ENCODE results near the gene ECE2.

Gene ECE2

GRCh38 chr3:184314700-184315542 lies 39.1 kb downstream of the ECE2 start:
- H3K9ac ChIP-seq (ENCODE audit: low read length): peak overlapping the region; percentile 96
- peak; percentile 67 for DNase-seq
- H3F3A ChIP-seq (ENCODE audit: insufficient read depth, low read length): peaks cover 13% of the 10 kb centered on the region
- TF ChIP-seq EZH2 (optimal IDR thresholded peaks at IDR 0.05; ENCODE audit: low read depth, low read length): no peak
- no peak for TF ChIP-seq EZH2phosphoT487 (IDR thresholded peaks at IDR 0.05; ENCODE audit: low read length)
- H2AFZ ChIP-seq (ENCODE audit: low read length): no peak overlapping the region
- peak overlapping the region; percentile 95 for H3K4me3 ChIP-seq (ENCODE audit: low read length)
- H3K4me2 ChIP-seq (ENCODE audit: low read depth, low read length): peak overlapping the region; percentile 77
- no peaks in the 10 kb centered on the region for H3K27me3 ChIP-seq (replicated peaks; ENCODE audit: insufficient read depth, low read length)
- H3K9me3 ChIP-seq (replicated peaks; ENCODE audit: insufficient read depth, low read length): no peaks in the 10 kb centered on the region
- peak overlapping the region; percentile 60; the same call in 1 of the 2 replicates for H3K27ac ChIP-seq (ENCODE audit: low read length)
- H3K79me2 ChIP-seq (ENCODE audit: low read length): peaks cover 53% of the 10 kb centered on the region
- peaks cover 9% of the 10 kb centered on the region; the same call in 1 of the 2 replicates for H3K4me1 ChIP-seq (ENCODE audit: low read length)
- H3K9me2 ChIP-seq (replicated peaks; ENCODE audit: insufficient read depth, low read length): no peaks in the 10 kb centered on the region
- H4K20me1 ChIP-seq (ENCODE audit: insufficient read depth, low read length): peaks cover 41% of the 10 kb centered on the region
- peaks cover 9% of the 10 kb centered on the region; the same call in 1 of the 2 replicates for H3K36me3 ChIP-seq (replicated peaks; ENCODE audit: insufficient read depth, low read length)

- peaks cover 46% of the 10 kb centered on the region for H4K20me1 ChIP-seq (ENCODE audit: insufficient read depth, low read length)
- peak overlapping the region; percentile 96 for H3K9ac ChIP-seq (ENCODE audit: low read length)
- peak overlapping the region; percentile 77 for H3K4me2 ChIP-seq (ENCODE audit: low read depth, low read length)
- H3K27ac ChIP-seq (ENCODE audit: low read length): peak overlapping the region; percentile 60; the same call in 1 of the 2 replicates
- no peak overlapping the region for H2AFZ ChIP-seq (ENCODE audit: low read length)
- H3K9me2 ChIP-seq (replicated peaks; ENCODE audit: insufficient read depth, low read length): no peaks in the 10 kb centered on the region
- H3K4me3 ChIP-seq (ENCODE audit: low read length): peak overlapping the region; percentile 95
- TF ChIP-seq EZH2 (optimal IDR thresholded peaks at IDR 0.05; ENCODE audit: low read depth, low read length): no peak
- no peak for TF ChIP-seq CTCF (IDR thresholded peaks at IDR 0.05; ENCODE audit: low read length)
- no peak for TF ChIP-seq EZH2phosphoT487 (IDR thresholded peaks at IDR 0.05; ENCODE audit: low read length)
- peaks cover 13% of the 10 kb centered on the region for H3F3A ChIP-seq (ENCODE audit: insufficient read depth, low read length)
- peaks cover 13% of the 10 kb centered on the region; the same call in 1 of the 2 replicates for H3K36me3 ChIP-seq (replicated peaks; ENCODE audit: insufficient read depth, low read length)
- H3K27me3 ChIP-seq (replicated peaks; ENCODE audit: insufficient read depth, low read length): no peaks in the 10 kb centered on the region
- H3K79me2 ChIP-seq (ENCODE audit: low read length): peaks cover 59% of the 10 kb centered on the region
- DNase-seq: peak; percentile 27
- H3K9me3 ChIP-seq (replicated peaks; ENCODE audit: insufficient read depth, low read length): no peaks in the 10 kb centered on the region
- H3K4me1 ChIP-seq (ENCODE audit: low read length): peaks cover 9% of the 10 kb centered on the region; the same call in 1 of the 2 replicates
These were observed 39.7 kb downstream of the ECE2 start for GRCh38 chr3:184315543-184315867.

DNA sequence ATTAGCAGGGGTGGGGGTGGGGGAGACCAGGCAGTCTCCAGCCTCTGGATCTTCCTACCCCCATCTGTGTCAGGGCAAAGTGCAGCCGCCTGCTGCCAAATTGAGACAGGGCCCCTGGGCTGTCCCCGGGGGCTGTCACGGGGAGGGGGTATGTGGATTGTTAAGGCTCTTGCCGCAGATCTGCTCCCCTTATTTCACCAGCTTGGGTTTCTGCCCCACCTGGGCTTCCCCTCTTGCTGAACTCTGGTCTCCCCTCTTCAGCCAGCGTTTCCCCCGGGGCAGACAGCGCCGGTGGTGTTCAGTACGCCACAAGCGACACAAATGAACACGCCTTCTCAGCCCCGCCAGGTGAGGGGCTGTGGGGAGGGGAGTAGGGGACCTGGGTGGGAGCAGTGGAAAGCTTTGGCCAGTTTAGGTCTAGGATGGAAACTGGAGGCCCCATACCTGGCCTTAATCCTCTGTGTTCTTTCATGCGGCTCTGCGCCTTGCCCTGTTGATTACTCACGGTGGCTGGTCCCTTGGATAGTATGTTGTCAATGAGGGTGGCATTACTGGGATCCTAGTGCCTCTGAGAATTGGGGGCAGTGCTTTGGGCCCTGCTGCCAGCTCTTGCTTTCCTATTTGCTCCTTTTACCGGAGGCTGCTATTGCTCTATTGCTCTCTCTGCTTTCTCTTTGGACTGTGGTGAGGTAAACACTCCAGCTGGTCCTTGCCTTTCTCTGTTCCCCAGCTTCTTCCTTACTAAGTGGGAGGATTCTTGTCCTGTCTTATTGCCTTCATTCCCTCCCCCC lies 40.2 kb downstream of the ECE2 start:
- peak overlapping the region; percentile 77 for H3K4me2 ChIP-seq (ENCODE audit: low read depth, low read length)
- no peak overlapping the region for H2AFZ ChIP-seq (ENCODE audit: low read length)
- no peak for TF ChIP-seq CTCF (IDR thresholded peaks at IDR 0.05; ENCODE audit: low read length)
- no peak for TF ChIP-seq EZH2 (optimal IDR thresholded peaks at IDR 0.05; ENCODE audit: low read depth, low read length)
- H3K36me3 ChIP-seq (replicated peaks; ENCODE audit: insufficient read depth, low read length): peaks cover 18% of the 10 kb centered on the region; the same call in 1 of the 2 replicates
- H3K9me3 ChIP-seq (replicated peaks; ENCODE audit: insufficient read depth, low read length): no peaks in the 10 kb centered on the region
- H3K9me2 ChIP-seq (replicated peaks; ENCODE audit: insufficient read depth, low read length): no peaks in the 10 kb centered on the region
- H3K27ac ChIP-seq (ENCODE audit: low read length): no peak overlapping the region
- peak overlapping the region; percentile 95 for H3K4me3 ChIP-seq (ENCODE audit: low read length)
- no peaks in the 10 kb centered on the region for H3K27me3 ChIP-seq (replicated peaks; ENCODE audit: insufficient read depth, low read length)
- H3K4me1 ChIP-seq (ENCODE audit: low read length): peaks cover 9% of the 10 kb centered on the region; the same call in 1 of the 2 replicates
- no peak for DNase-seq
- peaks cover 10% of the 10 kb centered on the region for H3F3A ChIP-seq (ENCODE audit: insufficient read depth, low read length)
- peaks cover 65% of the 10 kb centered on the region for H3K79me2 ChIP-seq (ENCODE audit: low read length)
- peaks cover 52% of the 10 kb centered on the region for H4K20me1 ChIP-seq (ENCODE audit: insufficient read depth, low read length)
- H3K9ac ChIP-seq (ENCODE audit: low read length): peak overlapping the region; percentile 96

All from MM.1S (cell line).